TTC549 (cell line): ENCODE measurements around the gene PTPRR.

Experiments
- FAIRE-seq: peaks from 2 replicates; lab custom pipeline; 2012; peaks lifted over from hg19 to GRCh38; lab: Jason Lieb, UNC

Gene PTPRR

GRCh38 chr12:70639535-70639934, 281.0 kb downstream of the PTPRR start:
- no peak for FAIRE-seq

- no peak for FAIRE-seq
Measured at GRCh38 chr12:70638639-70639360, 281.7 kb downstream of the PTPRR start.

- no peak for FAIRE-seq
Measured at GRCh38 chr12:70637303-70638085, 283.0 kb downstream of the PTPRR start, which contains the start of gene PTPRB. Gene PTPRB, minus strand, starts transcription at chr12:70637429. Its CDS starts 34 bp downstream, at chr12:70637395.

GRCh38 chr12:70635755-70636154, 284.8 kb downstream of the PTPRR start:
- FAIRE-seq, result no peak

GRCh38 chr12:70628701-70629480, 291.6 kb downstream of the PTPRR start:
- no peak for FAIRE-seq

- FAIRE-seq, result no peak
Measured at GRCh38 chr12:70627677-70628076, 292.9 kb downstream of the PTPRR start.

GRCh38 chr12:70626180-70626579, 294.4 kb downstream of the PTPRR start:
- FAIRE-seq, result no peak

GRCh38 chr12:70619471-70620152, 300.9 kb downstream of the PTPRR start:
- FAIRE-seq, result no peak

GRCh38 chr12:70618371-70618770, 302.2 kb downstream of the PTPRR start:
- no peak for FAIRE-seq

- FAIRE-seq, result no peak
Measured at GRCh38 chr12:70617450-70617849, 303.1 kb downstream of the PTPRR start.

GRCh38 chr12:70615174-70615866, 305.2 kb downstream of the PTPRR start:
- no peak for FAIRE-seq

GRCh38 chr12:70609739-70610491, 310.6 kb downstream of the PTPRR start:
- FAIRE-seq, result no peak

- FAIRE-seq, result no peak
Measured at GRCh38 chr12:70609203-70609602, 311.3 kb downstream of the PTPRR start.

GRCh38 chr12:70608184-70608583, 312.4 kb downstream of the PTPRR start:
- FAIRE-seq, result no peak

- no peak for FAIRE-seq
Measured at GRCh38 chr12:70607107-70607506, 313.4 kb downstream of the PTPRR start.

GRCh38 chr12:70605976-70606375, 314.6 kb downstream of the PTPRR start:
- FAIRE-seq, result no peak

- FAIRE-seq, result no peak
Measured at GRCh38 chr12:70604662-70605061, 315.9 kb downstream of the PTPRR start.

- FAIRE-seq, result no peak
Measured at GRCh38 chr12:70603044-70603443, 317.5 kb downstream of the PTPRR start.

GRCh38 chr12:70598467-70599193, 321.9 kb downstream of the PTPRR start:
- no peak for FAIRE-seq

- FAIRE-seq, result no peak
Measured at GRCh38 chr12:70592664-70593063, 327.9 kb downstream of the PTPRR start.
